HepG2 (cell line): Measurements from ENCODE around the gene RBM47. TPM values are rescaled to one million over a fixed set of nuclear protein-coding genes. Genes with fewer than 3 reads are reported as not detected.

Experiments used
- ATF6 ChIP-seq: sonication (generic); formaldehyde crosslinking; conservative IDR thresholded peaks from 2 replicates; pipeline ENCODE4 v1.4.0; 2020; ENCODE audit warnings: missing genetic modification reagents
- CREB1 ChIP-seq, 2 experiments: fragments of 450-650 bp in 1 of 2; IDR thresholded peaks; 2 replicates each; pipeline ENCODE4 v1.6.1; 2016 to 2017; ENCODE audit warnings: control low read depth in 1 of 2, mild to moderate bottlenecking in 1 of 2, missing compliant biosample characterization in 1 of 2, missing genetic modification characterization in 1 of 2
- FOSL2 ChIP-seq: sonication (generic); formaldehyde crosslinking; IDR thresholded peaks from 2 replicates; pipeline ENCODE4 v1.4.0; 2020; ENCODE audit warnings: missing genetic modification reagents
- KLF9 ChIP-seq: IDR thresholded peaks from 2 replicates; pipeline ENCODE4 v1.6.1; 2016; ENCODE audit warnings: low read depth
- MAFF ChIP-seq: IDR thresholded peaks from 2 replicates; pipeline ENCODE4 v1.6.1; 2011; ENCODE audit warnings: low read depth, low read length, improper control_type of control experiment
- MZF1 ChIP-seq: sonication (generic); formaldehyde crosslinking; IDR thresholded peaks from 2 replicates; pipeline ENCODE4 v1.8.1; 2023; ENCODE audit warnings: mild to moderate bottlenecking, missing genetic modification reagents, borderline replicate concordance
- NFE2L2 ChIP-seq: fragments of 150-350 bp; IDR thresholded peaks from 2 replicates; pipeline ENCODE4 v1.6.1; 2014; ENCODE audit warnings: low read length
- NFYB ChIP-seq: sonication (generic); formaldehyde crosslinking; IDR thresholded peaks from 2 replicates; pipeline ENCODE4 v1.4.0; 2020; ENCODE audit warnings: missing genetic modification reagents
- RBM22 ChIP-seq: fragments of 200-400 bp; formaldehyde crosslinking; optimal IDR thresholded peaks from 2 replicates; pipeline ENCODE3; 2017; ENCODE audit warnings: mild to moderate bottlenecking, low read length, moderate library complexity
- RXRB ChIP-seq: IDR thresholded peaks from 2 replicates; pipeline ENCODE4 v1.6.1; 2016; ENCODE audit warnings: borderline replicate concordance, missing genetic modification reagents, missing compliant biosample characterization
- SKIL ChIP-seq: sonication (generic); formaldehyde crosslinking; IDR thresholded peaks from 2 replicates; pipeline ENCODE4 v1.8.0; 2022; ENCODE audit warnings: missing genetic modification reagents, mild to moderate bottlenecking, moderate library complexity, borderline replicate concordance
- TEAD2 ChIP-seq: sonication (generic); formaldehyde crosslinking; IDR thresholded peaks from 2 replicates; pipeline ENCODE4 v1.9.0; 2021; ENCODE audit warnings: missing genetic modification reagents
- ZFYVE20 ChIP-seq: sonication (generic); formaldehyde crosslinking; IDR thresholded peaks from 2 replicates; pipeline ENCODE4 v1.8.0; 2023; ENCODE audit warnings: low read depth, mild to moderate bottlenecking, moderate library complexity, missing genetic modification reagents, borderline replicate concordance
- ZNF292 ChIP-seq: sonication (generic); formaldehyde crosslinking; IDR thresholded peaks from 2 replicates; pipeline ENCODE4 v1.8.1; 2022; ENCODE audit warnings: mild to moderate bottlenecking, low read depth, missing genetic modification reagents, borderline replicate concordance
- ZNF451 ChIP-seq: sonication (generic); formaldehyde crosslinking; IDR thresholded peaks from 2 replicates; pipeline ENCODE4 v1.5.0; 2020; ENCODE audit warnings: mild to moderate bottlenecking, missing genetic modification reagents
- ZNF670 ChIP-seq: sonication (generic); formaldehyde crosslinking; IDR thresholded peaks from 2 replicates; pipeline ENCODE4 v1.8.0; 2022; ENCODE audit warnings: mild to moderate bottlenecking, missing genetic modification reagents, borderline replicate concordance
- ZNF781 ChIP-seq: sonication (generic); formaldehyde crosslinking; IDR thresholded peaks from 2 replicates; pipeline ENCODE4 v1.5.1; 2020; ENCODE audit warnings: borderline replicate concordance, mild to moderate bottlenecking, missing genetic modification reagents; ENCODE audit errors: not compliant biosample characterization
- ZSCAN21 ChIP-seq: sonication (generic); formaldehyde crosslinking; IDR thresholded peaks from 2 replicates; pipeline ENCODE4 v1.8.0; 2022; ENCODE audit warnings: mild to moderate bottlenecking, missing genetic modification reagents, moderate library complexity, borderline replicate concordance
- polyA plus RNA-seq, 8 experiments: library from polyadenylated mRNA; depleted of rRNA in 3 of 8; stranded (reverse) in 7 of 8; unstranded in 1 of 8; fragments of >200 nt; fragmentation: Illumina TruSeq in 4 of 8; extraction: Trizol in 4 of 8; gene quantifications; 2 replicates each; pipeline versions ENCODE4 v1.2.1 to v1.2.3, GENCODE V29; 2011 to 2016; ENCODE audit warnings: low read depth in 4 of 8, missing spikeins in 1 of 8, mixed read lengths in 1 of 8; ENCODE audit not compliant: insufficient read depth in 1 of 8
- total RNA-seq, 5 experiments: library from RNA; depleted of rRNA; stranded (reverse); fragments of >200 nt; fragmentation: Illumina TruSeq; extraction: Trizol; gene quantifications; 2 replicates each; pipeline ENCODE4 v1.2.3, GENCODE V29; 2016; ENCODE audit warnings: low read depth in 1 of 5
- TF ChIP-seq, protein P1 (sequence below): sonication (generic); formaldehyde crosslinking; IDR thresholded peaks from 2 replicates; pipeline ENCODE4 v1.8.0; 2022; ENCODE audit warnings: low read depth, missing genetic modification reagents
- TF ChIP-seq, protein P2 (sequence below): sonication (generic); formaldehyde crosslinking; IDR thresholded peaks from 2 replicates; pipeline ENCODE4 v1.4.0; 2020; ENCODE audit warnings: mild to moderate bottlenecking, missing genetic modification reagents

Gene RBM47
- total and polyA plus RNA-seq, 2 of the 13 experiments (the other 11 are each of a cell fraction or from before 2014, with no cell fraction given), result 1.2 to 2.5 TPM

GRCh38 chr4:40525752-40526598 is 103.7 kb downstream of the RBM47 start (continued):
- TF ChIP-seq SKIL (CRISPR knock-in tag) (no peak), ZNF451 (CRISPR knock-in tag) (no peak), ATF6 (CRISPR knock-in tag) (no peak), MAFF (peak; percentile 56), ZNF781 (CRISPR knock-in tag) (no peak), KLF9 (CRISPR knock-in tag) (no peak), RBM22 (no peak), FOSL2 (CRISPR knock-in tag) (peak; percentile 7; the same call in 1 of the 2 replicates), ZFYVE20 (CRISPR knock-in tag) (no peak), TEAD2 (CRISPR knock-in tag) (no peak), ZNF292 (CRISPR knock-in tag) (no peak), NFE2L2 (peak; percentile 89), CREB1 (IDR thresholded peaks at IDR 0.05) (peak; percentile 16; the same call in 1 of the 2 replicates), CREB1 (CRISPR knock-in tag; IDR thresholded peaks at IDR 0.05) (no peak), MZF1 (CRISPR knock-in tag) (no peak), RXRB (CRISPR knock-in tag) (no peak), ZSCAN21 (CRISPR knock-in tag) (no peak), NFYB (CRISPR knock-in tag) (no peak), ZNF670 (CRISPR knock-in tag) (no peak)
- TF ChIP-seq, protein P1, sequence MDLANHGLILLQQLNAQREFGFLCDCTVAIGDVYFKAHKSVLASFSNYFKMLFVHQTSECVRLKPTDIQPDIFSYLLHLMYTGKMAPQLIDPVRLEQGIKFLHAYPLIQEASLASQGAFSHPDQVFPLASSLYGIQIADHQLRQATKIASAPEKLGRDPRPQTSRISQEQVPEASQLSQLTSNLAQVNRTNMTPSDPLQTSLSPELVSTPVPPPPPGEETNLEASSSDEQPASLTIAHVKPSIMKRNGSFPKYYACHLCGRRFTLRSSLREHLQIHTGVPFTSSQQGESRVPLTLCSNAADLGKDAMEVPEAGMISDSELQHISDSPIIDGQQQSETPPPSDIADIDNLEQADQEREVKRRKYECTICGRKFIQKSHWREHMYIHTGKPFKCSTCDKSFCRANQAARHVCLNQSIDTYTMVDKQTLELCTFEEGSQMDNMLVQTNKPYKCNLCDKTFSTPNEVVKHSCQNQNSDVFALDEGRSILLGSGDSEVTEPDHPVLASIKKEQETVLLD (CRISPR knock-in tag), result no peak
- TF ChIP-seq, protein P2, sequence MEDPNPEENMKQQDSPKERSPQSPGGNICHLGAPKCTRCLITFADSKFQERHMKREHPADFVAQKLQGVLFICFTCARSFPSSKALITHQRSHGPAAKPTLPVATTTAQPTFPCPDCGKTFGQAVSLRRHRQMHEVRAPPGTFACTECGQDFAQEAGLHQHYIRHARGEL (CRISPR knock-in tag), result no peak
